Neural crest cell (in vitro differentiated cells): ENCODE results near the gene PGRMC2. TPM values are rescaled to one million over a fixed set of nuclear protein-coding genes. Genes with fewer than 3 reads are reported as not detected.

Experiments
- DNase-seq: peaks from one replicate; pipeline ENCODE4 v3.0.0; 2021; ENCODE audit warnings: low read depth, mixed read lengths, low spot score
- H3K27ac Mint-ChIP-seq: one replicate; pipeline ENCODE4 v1.8.0; 2021; ENCODE audit warnings: mild to moderate bottlenecking, mixed read lengths; ENCODE audit not compliant: unreplicated experiment
- H3K27me3 Mint-ChIP-seq: 2 replicates; pipeline ENCODE4 v1.8.0; 2021; ENCODE audit warnings: low read depth, mild to moderate bottlenecking, mixed read lengths
- H3K36me3 Mint-ChIP-seq: 2 replicates; pipeline ENCODE4 v1.8.0; 2021; ENCODE audit warnings: low read depth, mild to moderate bottlenecking, mixed read lengths
- H3K4me1 Mint-ChIP-seq: 2 replicates; pipeline ENCODE4 v1.8.0; 2021; ENCODE audit warnings: mixed read lengths
- H3K4me3 Mint-ChIP-seq: one replicate; pipeline ENCODE4 v1.8.0; 2021; ENCODE audit warnings: mild to moderate bottlenecking, mixed read lengths
- H3K9me3 Mint-ChIP-seq: 2 replicates; pipeline ENCODE4 v1.8.0; 2021; ENCODE audit warnings: mixed read lengths
- CTCF ChIP-seq: fragments of 200-600 bp; sonication (generic); conservative IDR thresholded peaks from 2 replicates; pipeline ENCODE4 v1.5.0; 2021; ENCODE audit warnings: antibody characterized with exemption, mild to moderate bottlenecking
- total RNA-seq: library from RNA; stranded (reverse); gene quantifications from 2 replicates; pipeline ENCODE4 v1.2.1, GENCODE V29; 2021

PGRMC2 gene
- total RNA-seq, 1 donor from 2014 or later, result 51.2 TPM

GRCh38 chr4:128315756-128316520, 28.3 kb upstream of the PGRMC2 start:
- no peaks in the 10 kb centered on the region for H3K27me3 Mint-ChIP-seq
- H3K4me1 Mint-ChIP-seq, result no peaks in the 10 kb centered on the region
- no peak overlapping the region for H3K27ac Mint-ChIP-seq
- H3K4me3 Mint-ChIP-seq, result no peak overlapping the region
- DNase-seq, result no peak
- no peaks in the 10 kb centered on the region for H3K9me3 Mint-ChIP-seq
- TF ChIP-seq CTCF, result no peak
- H3K36me3 Mint-ChIP-seq, result peaks cover 5% of the 10 kb centered on the region

- no peak for TF ChIP-seq CTCF
- Mint-ChIP-seq H3K36me3 (no peaks in the 10 kb centered on the region), H3K4me1 (peaks cover 8% of the 10 kb centered on the region), H3K27ac (no peak overlapping the region), H3K4me3 (no peak overlapping the region), H3K27me3 (no peaks in the 10 kb centered on the region), H3K9me3 (no peaks in the 10 kb centered on the region)
- no peak for DNase-seq
These were observed 24.2 kb upstream of the PGRMC2 start for GRCh38 chr4:128311659-128312403.

- Mint-ChIP-seq H3K4me3 (no peak overlapping the region), H3K27ac (no peak overlapping the region), H3K36me3 (no peaks in the 10 kb centered on the region), H3K9me3 (no peaks in the 10 kb centered on the region), H3K4me1 (peaks cover 10% of the 10 kb centered on the region), H3K27me3 (no peaks in the 10 kb centered on the region)
- TF ChIP-seq CTCF, result no peak
- no peak for DNase-seq
These were observed 22.7 kb upstream of the PGRMC2 start for GRCh38 chr4:128310266-128310697.

GRCh38 chr4:128309585-128309984, 22.0 kb upstream of the PGRMC2 start:
- Mint-ChIP-seq H3K27ac (no peak overlapping the region), H3K36me3 (no peaks in the 10 kb centered on the region), H3K4me3 (no peak overlapping the region), H3K9me3 (no peaks in the 10 kb centered on the region), H3K27me3 (no peaks in the 10 kb centered on the region), H3K4me1 (peaks cover 12% of the 10 kb centered on the region)
- no peak for DNase-seq
- no peak for TF ChIP-seq CTCF

GRCh38 chr4:128308986-128309385, 21.4 kb upstream of the PGRMC2 start:
- no peak for DNase-seq
- H3K27me3 Mint-ChIP-seq, result no peaks in the 10 kb centered on the region
- H3K9me3 Mint-ChIP-seq, result no peaks in the 10 kb centered on the region
- no peaks in the 10 kb centered on the region for H3K36me3 Mint-ChIP-seq
- TF ChIP-seq CTCF, result no peak
- H3K4me1 Mint-ChIP-seq, result peaks cover 12% of the 10 kb centered on the region
- H3K27ac Mint-ChIP-seq, result no peak overlapping the region
- H3K4me3 Mint-ChIP-seq, result no peak overlapping the region
